Measurements from ENCODE around the gene PHLDA3.

PHLDA3 gene

GRCh38 chr1:201461645-201462441 lies 7.1 kb downstream of the PHLDA3 start:
- DNase-seq = no peak

DNA sequence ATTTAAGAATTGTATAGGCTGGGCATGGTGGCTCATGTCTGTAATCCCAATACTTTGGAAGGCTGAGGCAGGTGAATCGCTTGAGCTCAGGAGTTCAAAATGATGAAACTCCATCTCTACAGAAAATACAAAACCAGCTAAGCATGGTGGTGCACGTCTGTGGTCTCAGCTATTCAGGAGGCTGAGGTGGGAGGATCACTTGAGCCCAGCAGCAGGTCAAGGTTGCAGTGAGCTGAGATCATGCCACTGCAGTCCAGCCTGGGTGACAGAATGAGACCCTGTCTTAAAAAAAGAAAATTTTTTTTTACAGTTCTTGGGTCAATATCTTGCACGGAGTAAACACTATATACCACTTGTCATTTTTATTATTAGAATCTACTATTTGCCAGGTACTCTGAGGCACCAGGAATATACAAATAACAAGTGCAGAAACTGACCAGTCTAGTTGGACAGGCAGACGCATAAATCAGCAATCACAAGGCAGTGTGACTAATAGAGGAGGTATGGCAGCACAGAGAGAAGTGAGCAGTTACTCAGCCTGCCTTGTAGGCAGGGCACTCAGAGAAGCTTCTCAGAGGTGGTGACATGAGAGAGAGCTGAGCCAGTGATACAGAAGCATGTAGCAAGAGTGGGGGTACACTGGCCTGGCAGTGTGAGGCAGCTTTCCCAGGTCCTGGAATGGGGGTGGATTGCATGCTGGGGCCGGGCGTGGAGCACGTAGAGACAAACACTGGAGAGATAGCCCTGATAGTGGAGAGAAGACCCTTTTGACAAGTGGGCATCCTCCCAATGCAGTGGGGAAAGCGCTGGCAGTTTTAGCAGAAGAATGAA lies 8.0 kb downstream of the PHLDA3 start:
- DNase-seq = no peak

DNA sequence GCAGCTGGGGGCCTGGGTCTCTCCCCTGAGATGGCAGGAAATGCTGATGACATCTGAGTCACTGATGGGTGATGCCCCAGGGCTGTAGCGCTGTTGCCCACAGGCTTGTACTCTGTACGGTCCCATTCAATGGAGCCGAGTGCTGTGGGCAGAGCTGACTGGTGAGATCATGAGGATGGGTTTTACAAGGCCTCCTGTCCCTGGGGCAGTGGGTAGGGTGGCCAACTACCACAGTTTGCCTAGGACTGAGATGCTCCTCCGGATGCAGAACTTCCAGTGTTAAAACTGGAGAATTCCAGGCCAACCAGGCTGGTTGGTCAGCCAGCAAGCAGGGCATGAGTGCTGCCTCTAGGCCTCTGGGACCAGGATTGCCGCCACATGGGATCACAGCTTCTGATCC lies 9.2 kb downstream of the PHLDA3 start:
- no peak for DNase-seq

DNA sequence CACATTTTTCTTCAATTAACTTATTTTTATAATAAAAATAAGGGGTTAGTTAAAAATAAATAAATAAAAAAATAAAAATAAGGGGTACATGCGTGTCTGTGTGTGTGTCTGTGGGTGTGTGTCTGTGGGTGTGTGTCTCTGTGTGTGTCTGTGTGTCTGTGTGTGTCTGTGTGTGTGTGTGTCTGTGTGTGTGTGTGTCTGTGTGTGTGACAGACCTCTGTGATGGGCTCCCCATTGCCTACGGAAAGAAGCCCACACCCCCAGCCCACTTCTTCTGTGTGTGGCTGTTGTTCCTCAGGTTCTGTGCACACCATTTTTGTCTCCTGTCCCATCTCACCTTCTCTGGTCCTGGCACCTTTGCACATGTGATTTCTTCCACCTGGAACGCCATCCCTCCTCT lies 9.9 kb downstream of the PHLDA3 start:
- DNase-seq = no peak

DNA sequence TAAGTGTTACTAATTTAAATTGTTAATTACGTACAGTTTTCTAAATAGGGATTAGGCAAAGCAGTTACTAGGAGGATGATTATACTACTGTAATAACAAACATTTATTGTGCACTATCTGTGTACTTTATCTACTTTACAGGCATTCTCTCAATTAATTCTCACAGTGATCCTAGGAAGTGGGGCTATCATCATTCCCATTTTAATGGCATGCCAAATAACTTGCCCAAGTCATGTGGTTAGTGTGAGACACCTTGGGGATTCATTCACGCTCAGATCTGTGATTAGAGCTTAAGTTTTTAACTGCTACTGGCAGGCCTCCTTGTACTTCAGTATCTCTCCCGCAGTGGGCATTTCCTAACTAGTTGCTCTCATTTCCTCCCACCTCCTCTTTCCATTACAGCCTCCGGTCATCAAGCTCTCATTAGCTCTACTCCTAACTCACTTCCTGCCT lies 11.5 kb downstream of the PHLDA3 start:
- DNase-seq = no peak

- no peak for DNase-seq
Measured at GRCh38 chr1:201456499-201457309, 12.3 kb downstream of the PHLDA3 start.

DNA sequence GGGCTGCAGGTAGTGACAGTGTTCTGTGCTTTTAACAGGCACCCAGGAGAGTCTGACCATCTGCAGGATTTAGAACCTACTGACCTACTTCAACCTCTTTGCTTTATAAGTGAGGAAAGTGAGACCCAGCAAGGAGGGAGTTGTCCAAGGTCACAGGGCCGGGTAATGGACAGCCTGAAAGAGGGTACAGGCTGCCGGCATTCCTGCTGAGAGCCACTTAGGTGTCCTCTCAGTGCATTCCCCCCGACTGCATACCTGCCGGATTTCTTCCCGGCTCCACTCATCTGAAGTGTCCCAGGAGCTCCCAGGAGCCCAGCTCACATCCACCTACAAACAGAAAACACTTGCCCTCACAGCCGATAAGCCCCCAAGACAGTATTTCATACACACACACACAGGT lies 13.9 kb downstream of the PHLDA3 start:
- DNase-seq = no peak

- no peak for DNase-seq
Measured at GRCh38 chr1:201454608-201455007, 14.4 kb downstream of the PHLDA3 start.

GRCh38 chr1:201452866-201453265 lies 16.1 kb downstream of the PHLDA3 start:
- DNase-seq = no peak

- no peak for DNase-seq
Measured at GRCh38 chr1:201450721-201451291, 18.2 kb downstream of the PHLDA3 start.

DNA sequence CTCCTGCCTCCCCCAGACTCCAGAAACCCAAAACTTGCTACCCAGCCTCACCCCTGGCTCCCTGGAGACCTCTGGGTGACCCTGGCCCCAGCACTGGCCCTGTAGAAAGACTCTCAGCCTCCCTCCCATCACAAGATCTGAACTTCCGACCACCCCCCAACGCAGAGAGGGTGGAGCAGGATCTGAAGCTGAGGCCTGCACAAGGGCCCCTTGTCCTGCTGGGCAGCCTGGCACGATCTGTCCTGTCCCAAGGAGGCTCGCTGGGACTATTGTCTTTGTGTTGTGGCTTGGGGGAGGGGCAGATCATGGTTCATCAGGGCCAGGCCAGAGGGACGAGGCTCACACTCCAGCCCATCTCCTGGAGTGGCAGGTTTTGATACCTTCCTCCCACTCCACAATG lies 20.0 kb downstream of the PHLDA3 start:
- no peak for DNase-seq

DNA sequence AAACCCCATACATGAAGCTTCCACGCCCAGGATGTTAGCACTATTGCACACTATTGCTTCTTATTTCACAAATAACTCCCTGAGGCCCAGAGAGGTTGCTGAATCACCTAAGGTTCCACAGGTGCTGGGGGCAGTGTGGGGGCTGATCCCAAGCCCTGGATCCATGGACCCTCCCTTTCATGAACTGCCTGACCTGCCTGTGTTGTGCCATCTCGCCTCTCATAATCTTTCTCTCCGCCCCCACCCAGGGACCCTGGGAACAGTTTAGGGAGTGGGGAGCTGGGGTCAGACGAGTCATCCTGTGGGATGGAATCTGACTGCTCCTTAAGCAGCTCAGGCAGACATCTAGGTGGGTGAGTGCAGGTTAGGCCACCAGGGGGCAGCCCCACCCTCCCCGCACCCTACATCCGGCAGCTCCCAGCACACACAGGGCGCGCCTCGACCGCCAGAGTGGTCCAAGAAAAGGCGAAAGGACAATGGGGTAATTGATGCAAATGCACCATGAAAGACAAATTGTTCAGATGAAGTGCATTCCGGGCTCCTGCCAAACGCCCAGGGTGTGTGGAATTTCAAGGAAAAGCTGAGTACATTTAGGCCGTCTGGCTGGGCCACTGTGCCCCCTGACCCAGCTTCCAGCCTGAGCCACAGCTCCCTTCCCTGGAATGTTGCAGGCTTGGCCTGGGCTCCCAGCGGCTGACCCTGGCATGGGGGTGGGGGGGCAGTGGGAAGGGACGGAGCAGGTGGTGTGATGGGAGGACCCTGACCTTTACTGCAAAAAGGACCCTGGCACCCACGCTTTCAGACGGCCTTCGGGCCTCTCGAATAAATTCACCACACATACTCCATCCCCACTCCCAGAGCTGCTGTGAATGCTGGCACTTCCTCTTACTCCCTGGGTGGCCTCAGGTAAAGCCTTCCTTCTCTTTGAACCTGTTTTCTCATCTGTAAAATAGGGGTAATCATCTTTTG lies 20.8 kb downstream of the PHLDA3 start:
- peak; percentile 72 to 77 for DNase-seq

DNA sequence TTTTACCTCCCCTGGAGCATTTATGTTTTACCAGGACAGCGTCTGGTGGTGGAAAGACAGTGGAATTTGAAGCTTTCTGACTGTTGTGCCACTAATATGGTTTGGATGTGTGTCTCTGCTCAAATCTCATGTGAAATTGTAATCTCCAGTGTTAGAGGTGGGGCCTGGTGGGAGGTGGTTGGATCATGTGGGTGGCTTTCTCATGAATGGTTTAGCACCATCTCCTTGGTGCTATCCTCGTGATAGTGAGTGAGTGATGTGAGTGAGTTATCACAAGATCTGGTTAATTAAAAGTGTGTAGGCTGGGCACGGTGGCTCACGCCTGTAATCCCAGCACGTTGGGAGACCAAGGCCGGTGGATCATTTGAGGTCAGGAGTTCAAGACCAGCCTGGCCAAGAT lies 23.7 kb downstream of the PHLDA3 start:
- no peak for DNase-seq

- no peak for DNase-seq
Measured at GRCh38 chr1:201444792-201445191, 24.2 kb downstream of the PHLDA3 start.

DNA sequence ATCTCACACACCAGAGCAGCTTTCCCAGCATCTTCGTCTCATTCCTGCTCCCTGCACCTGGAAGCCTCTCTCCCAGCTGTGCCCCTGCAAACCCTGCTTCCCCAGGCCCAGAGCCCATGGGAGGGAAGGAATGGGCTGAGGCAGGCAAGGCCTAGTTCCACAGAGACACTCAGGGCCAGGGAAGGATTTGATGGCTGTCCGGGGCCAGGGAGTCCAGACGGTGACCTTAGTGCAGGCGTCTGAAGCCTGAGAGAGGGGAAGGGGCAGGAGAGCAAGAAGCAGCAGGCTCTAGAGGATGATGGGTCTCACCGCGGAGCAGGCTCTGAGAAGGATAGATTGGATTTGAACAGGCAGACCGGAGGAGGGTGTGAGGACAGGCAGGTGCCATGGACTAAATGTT lies 25.2 kb downstream of the PHLDA3 start:
- no peak for DNase-seq

DNA sequence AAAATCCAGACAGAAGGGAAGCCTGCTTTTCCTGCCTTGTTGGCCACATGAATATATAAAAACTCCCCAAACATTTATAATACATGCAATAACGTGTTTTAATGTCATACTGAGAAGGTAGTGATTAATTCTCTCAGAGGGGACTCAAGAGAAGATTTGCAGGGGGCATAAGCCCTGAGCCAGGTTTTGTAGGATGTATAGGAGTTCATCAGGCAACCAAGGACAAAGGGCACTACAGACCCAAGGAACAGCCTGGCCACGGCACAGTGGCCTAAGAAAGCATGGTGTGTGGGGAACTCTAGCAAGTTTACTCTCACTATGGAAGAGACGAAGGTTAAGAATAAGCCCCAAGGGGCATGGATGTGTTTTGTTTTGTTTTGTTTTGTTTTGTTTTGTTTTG lies 32.0 kb downstream of the PHLDA3 start:
- DNase-seq = no peak

- DNase-seq = no peak
Measured at GRCh38 chr1:201436393-201436792, 32.6 kb downstream of the PHLDA3 start.

- no peak for DNase-seq
Measured at GRCh38 chr1:201434266-201434665, 34.7 kb downstream of the PHLDA3 start.

DNA sequence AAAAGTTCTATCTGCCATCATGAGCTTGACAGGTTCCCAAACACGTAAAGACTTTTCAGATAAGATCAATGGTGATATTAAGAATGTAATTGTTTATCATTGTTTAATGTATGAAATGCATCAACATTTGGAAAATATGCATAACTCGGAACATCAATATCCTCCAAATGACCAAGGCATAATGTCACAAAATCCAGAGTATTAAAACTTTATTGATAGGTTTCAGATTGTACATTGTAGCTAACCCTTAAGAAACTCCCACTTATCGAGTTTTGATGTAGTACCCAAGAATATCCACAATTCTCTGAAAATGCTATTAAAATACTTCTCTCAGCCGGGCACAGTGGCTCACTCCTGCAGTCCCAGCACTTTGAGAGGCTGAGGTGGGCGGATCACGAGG lies 35.4 kb downstream of the PHLDA3 start:
- no peak for DNase-seq

GRCh38 chr1:201430776-201431175 lies 38.2 kb downstream of the PHLDA3 start:
- DNase-seq = no peak

DNA sequence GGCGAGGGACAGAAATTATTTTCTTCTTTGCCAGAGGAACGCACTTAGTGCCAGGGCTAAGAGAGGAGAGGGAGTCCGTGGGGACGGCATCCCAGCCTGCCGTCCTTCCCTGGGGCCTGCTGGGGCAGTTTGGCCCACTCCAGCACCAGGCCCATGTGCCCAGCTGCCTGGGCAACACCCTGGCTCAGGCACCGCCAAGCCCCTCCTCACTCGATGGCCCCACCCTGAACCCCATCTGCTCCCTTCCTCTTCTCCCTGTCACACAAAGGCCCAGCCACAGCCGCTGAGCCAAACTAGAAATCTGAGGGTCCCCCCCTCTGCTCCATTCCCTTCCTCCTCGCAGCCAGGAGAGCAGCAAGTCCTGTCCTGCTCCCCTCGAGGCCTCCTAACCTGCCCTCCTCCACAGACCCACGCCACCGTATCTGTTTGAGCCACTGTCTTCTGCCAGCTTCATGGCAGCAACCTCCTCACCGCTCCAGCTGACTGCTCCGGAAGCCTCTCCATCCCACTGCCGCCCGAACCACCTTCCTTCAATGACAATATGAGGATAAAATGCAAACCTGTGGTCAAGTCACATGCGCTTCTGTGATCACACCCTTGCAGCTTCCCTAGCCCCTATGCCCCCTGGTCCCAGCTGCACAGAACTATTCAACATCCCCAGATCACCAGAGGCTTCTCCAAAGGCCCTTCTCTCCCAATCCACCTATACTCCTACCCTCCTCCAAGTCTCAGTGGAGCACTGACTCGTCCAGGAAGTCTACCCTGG lies 39.1 kb downstream of the PHLDA3 start:
- DNase-seq = no peak

Data from activated CD4-positive, alpha-beta T cell treated with anti-CD3 and anti-CD28 coated beads, Interleukin-2, amount 50 U/mL, for 48 hours (primary cell).